Amygdala (tissue), 56 donors: Measurements from ENCODE around the gene GIGYF2.

ENCODE experiments used
- DNase-seq, 56 donors: peaks; one replicate each; lab custom pipeline; 2025; lab: John Stamatoyannopoulos, UW

The GIGYF2 gene

GRCh38 chr2:232875256-232876121 lies 178.4 kb downstream of the GIGYF2 start:
- DNase-seq = peak in 19 of 56 donors; percentile 27 to 64 (median 45)

GRCh38 chr2:232876161-232876977 lies 179.2 kb downstream of the GIGYF2 start:
- peak in 16 of 56 donors; percentile 25 to 69 (median 47) for DNase-seq

GRCh38 chr2:232876978-232877441 lies 179.9 kb downstream of the GIGYF2 start:
- no peak for DNase-seq

GRCh38 chr2:232877940-232878511 lies 180.9 kb downstream of the GIGYF2 start:
- no peak for DNase-seq

GRCh38 chr2:232878855-232879617 lies 181.9 kb downstream of the GIGYF2 start:
- peak in 1 of 56 donors; percentile 40 for DNase-seq

- DNase-seq = no peak
These were observed 182.7 kb downstream of the GIGYF2 start for GRCh38 chr2:232879618-232880494.

GRCh38 chr2:232880764-232881351 lies 183.7 kb downstream of the GIGYF2 start:
- no peak for DNase-seq

GRCh38 chr2:232882085-232882484 lies 185.0 kb downstream of the GIGYF2 start:
- DNase-seq = no peak

- DNase-seq = no peak
These were observed 185.5 kb downstream of the GIGYF2 start for GRCh38 chr2:232882505-232883115.

GRCh38 chr2:232883116-232883721 lies 186.1 kb downstream of the GIGYF2 start:
- no peak for DNase-seq

GRCh38 chr2:232884001-232884421 lies 186.9 kb downstream of the GIGYF2 start:
- no peak for DNase-seq

- DNase-seq = no peak
These were observed 187.6 kb downstream of the GIGYF2 start for GRCh38 chr2:232884549-232885263.

- no peak for DNase-seq
These were observed 188.3 kb downstream of the GIGYF2 start for GRCh38 chr2:232885264-232885961.

- DNase-seq = no peak
These were observed 189.0 kb downstream of the GIGYF2 start for GRCh38 chr2:232886176-232886575.

- no peak for DNase-seq
These were observed 189.5 kb downstream of the GIGYF2 start for GRCh38 chr2:232886632-232887031.

- no peak for DNase-seq
These were observed 190.2 kb downstream of the GIGYF2 start for GRCh38 chr2:232887171-232887850.
